ENCODE data around the gene RAD50.
"Not testable (repeated sequence)": the region's sequence is repeated elsewhere in the genome, so short reads cannot be mapped to it uniquely, and the experiment has no call there.

Gene RAD50

DNA sequence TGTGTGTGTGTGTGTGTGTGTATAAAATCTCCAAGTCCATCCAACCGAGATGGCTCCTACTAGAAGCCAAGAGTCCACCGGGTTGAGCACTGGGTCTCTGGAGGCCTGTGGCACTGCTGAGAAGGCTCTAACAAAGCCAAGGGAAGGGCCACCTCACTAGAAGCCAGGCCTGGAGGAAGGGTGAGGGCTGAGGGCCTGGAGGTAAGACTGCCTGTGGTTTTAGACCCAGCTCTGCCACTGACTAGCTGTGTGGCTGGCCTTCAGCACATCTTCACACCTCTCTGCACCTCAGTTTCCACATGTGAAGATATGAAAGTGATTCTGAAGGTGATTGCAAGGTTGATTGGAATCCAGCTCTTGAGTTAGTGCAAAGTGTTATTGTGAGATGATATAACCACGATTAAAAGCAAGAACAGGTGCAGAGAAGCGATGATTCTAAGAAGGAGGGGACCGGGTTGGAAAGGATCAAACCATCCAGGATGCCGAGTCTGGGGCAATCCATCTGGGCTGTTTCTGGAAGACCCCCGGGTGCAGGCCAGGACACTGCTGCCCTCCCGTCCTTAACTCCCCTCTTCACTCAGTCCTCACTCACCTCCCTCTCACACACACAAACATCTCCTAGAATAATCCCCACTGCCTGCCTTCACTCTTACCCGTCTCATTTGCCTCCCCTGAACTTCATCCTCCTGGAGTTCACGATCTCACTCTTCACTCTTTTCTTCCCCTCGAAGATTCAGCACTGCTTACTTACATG lies 119.3 kb downstream of the RAD50 start:
- no peak for DNase-seq (ENCODE audit: low read depth in 2 of 2)

DNA sequence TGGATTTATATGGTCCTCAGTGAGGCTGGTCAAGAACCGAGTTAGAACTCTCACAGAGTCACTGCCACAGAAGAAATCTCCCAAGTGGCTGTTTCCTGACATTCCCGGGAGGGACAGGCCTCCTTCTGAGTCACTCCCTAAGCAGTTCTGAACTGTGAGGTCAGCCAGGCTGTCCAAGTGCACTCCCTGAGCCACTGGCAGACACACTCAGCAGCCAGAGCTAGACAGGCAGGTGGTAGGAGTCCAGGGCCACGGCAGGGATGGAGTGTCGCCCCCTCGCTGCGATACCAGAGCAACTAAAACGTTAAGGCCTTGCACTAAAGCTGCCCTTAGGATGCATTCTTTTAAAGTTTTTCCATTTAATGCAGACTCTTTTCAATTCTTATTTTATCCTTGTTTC lies 120.4 kb downstream of the RAD50 start:
- DNase-seq (ENCODE audit: low read depth in 2 of 2): no peak

DNA sequence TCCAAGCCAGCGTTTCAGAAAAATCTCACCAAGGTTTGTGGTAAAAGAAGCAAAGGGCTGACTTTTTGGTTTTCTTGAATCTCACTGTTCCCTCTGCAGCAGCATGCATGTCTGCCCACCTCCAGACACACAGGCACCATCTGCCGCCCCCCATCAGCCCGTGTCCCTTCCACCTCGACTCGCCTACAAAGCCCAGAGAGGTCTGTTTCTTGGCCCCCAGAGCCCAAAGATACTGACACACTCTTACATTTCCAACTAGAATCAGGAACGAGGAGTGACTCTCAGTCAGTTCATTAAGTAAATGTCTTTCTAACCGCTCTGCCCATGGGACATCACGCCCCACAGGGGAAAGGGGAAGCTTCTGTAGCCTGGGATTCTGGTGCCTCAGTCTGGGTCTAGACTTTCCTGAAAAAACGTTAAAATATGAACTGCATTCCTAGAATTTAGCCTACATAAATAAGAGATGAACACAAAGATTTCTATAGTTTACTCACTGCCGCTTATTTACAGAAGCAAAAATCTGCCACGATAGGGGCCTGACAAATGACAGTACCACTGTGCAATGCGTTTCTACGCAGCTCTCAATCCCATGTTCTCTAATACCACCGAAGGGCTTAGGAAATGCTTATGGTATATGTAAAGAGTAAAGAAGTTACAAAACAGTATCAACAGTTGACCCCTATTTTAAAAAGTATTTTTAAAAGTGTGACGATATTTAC lies 121.1 kb downstream of the RAD50 start:
- no peak for DNase-seq (ENCODE audit: low read depth in 2 of 2)

DNA sequence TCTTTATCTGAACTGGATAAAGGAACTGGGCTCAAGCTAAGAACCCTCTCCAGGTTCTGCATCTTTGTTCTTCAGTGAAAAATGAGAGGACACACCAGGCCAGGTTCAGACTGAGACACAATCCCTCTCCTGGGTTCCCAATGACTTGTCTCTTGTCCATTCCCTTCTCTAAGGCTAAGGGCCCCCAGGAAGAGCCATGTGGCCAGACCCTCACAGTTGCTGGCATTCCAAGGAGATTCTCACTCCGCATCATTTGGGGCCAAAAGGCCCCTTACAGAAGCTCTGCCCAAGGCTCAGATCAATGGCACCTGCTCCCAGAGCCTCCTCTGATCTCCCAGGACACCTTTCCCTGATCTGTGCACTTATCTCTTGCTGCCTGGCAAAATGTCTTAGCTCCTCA lies 122.0 kb downstream of the RAD50 start:
- no peak for DNase-seq (ENCODE audit: low read depth in 2 of 2)

DNA sequence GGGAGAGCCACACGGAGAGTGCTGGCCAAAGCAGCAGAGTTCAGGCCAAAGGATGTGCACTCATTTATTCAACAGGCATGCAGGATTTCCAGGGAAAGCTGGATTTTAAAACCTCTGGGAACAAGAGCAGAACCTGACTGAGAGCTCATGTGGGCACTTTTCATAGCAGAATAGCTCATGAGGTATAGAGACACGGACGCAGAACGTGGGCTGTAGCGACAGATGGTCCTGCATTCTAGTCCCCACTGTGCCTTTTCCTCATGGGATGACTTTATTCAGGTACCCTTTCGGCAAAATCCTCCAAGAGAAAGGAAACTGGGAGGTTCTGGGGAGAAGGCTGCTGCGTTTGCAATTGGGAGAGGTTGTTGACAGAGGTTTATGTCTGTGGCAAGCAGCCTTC lies 122.4 kb downstream of the RAD50 start:
- DNase-seq (ENCODE audit: low read depth in 2 of 2): no peak

DNA sequence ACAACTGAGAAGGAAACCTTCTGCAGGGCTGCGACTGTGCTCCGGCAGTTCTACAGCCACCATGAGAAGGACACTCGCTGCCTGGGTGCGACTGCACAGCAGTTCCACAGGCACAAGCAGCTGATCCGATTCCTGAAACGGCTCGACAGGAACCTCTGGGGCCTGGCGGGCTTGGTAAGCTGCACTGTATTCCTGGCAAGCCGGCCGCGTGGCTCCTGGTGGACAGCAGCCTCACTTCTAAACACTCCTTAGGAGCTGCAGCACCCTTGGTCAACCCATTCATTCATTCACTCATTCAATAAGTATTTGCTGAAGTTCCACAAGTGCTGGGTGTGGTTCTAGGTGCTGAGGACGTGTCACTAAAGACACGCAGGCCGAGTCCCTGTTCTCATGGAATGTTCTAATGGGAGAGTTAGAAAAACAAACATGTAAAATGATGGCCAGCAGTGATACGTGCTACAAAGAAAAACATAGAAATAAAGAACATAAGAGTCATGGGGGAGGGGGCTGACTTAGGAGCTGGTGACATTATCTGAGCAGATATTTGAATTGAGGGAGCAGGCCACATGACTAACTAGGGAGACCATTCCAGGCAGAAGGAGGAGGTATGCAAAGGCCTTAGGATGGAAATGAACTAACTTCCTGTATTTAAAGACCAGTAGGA lies 123.1 kb downstream of the RAD50 start:
- no peak for DNase-seq (ENCODE audit: low read depth in 2 of 2)

DNA sequence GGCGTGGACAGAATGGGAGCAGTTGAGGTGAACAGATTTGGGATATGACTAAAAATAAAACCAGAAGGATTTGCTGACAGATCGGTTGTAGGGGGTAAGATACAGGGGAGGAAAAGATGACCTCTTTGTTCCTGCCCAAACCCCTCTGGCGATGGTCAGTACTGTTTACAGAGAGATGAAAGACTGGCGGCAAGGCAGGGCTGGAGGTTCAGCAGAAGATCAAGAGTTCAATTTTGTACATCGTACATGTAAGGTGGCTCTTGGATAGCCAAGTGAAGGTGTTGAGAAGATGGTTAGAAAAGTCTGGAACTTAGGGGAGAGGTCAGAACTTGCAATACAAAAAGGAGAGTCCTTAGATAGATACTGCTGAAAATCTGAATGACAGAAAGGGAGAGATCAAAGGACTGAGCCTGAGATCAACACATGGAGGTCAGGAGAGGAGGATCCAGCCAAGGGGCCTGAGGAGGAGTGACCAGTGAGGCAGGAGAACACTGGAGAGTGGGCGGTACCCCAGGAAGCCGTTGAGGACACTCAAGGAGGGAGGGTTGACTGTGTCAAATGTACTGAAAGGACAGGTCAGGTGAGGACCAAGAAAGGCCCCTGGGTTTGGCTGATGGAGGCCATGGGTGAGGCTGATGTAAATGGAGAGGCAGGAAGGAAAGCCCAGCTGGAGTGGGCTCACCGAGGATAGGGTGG lies 124.2 kb downstream of the RAD50 start:
- DNase-seq (ENCODE audit: low read depth in 2 of 2): no peak

DNA sequence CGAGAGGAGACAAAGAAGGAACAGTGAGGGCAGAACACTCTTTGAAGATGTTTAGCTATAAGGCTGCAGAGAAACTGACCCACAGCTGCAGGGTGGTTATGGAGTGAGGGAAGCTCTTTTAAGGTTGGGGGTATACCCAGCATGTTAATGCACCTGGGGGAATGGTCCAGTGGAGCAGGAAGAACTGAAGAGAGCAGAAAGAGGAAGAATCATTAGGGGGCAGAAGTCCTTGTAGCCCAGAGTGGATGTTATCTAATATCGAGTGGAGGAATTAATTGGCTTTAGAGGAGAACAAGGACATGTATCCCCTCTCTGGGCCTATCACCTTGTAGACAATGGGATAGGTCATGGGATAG lies 124.7 kb downstream of the RAD50 start:
- DNase-seq (ENCODE audit: low read depth in 2 of 2): no peak

DNA sequence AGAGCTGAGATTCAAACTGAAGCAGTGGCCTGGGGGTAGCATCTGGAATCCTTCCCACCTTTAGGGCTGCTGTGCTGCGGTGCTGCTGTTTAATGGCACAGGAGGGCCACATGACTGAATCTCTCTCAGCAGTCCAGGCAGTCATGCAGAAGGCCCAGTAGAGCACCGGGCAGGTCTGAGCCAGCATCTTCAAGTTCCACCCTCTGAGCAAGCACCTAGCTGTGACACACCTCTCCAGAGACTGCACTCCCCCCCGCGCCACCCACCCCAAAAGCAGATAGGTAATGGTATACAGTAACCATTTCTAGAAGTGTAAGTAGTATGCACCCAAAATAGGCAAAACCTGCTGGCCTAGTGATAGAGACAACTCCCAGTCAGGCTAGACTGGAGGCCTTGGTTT lies 125.2 kb downstream of the RAD50 start:
- DNase-seq (ENCODE audit: low read depth in 2 of 2): no peak

DNA sequence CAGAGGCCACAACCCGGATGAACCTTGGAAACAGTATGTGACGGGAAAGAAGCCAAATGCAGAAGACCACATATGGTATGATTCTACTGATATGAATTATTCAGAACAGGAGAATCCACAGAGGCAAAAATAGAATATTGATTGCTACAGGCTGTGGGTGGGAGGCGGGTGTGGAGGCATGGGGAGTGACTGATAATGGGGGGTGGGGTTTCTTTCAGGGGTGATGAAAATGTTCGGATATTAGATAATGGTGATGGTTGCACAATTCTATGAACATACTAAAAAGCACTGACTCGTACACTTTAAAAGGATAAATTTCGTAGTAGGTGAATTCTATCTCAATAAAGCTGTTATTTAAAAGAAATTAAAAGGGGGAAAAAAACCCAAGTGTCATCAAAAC lies 127.7 kb downstream of the RAD50 start:
- no peak for DNase-seq (ENCODE audit: low read depth in 2 of 2)

DNA sequence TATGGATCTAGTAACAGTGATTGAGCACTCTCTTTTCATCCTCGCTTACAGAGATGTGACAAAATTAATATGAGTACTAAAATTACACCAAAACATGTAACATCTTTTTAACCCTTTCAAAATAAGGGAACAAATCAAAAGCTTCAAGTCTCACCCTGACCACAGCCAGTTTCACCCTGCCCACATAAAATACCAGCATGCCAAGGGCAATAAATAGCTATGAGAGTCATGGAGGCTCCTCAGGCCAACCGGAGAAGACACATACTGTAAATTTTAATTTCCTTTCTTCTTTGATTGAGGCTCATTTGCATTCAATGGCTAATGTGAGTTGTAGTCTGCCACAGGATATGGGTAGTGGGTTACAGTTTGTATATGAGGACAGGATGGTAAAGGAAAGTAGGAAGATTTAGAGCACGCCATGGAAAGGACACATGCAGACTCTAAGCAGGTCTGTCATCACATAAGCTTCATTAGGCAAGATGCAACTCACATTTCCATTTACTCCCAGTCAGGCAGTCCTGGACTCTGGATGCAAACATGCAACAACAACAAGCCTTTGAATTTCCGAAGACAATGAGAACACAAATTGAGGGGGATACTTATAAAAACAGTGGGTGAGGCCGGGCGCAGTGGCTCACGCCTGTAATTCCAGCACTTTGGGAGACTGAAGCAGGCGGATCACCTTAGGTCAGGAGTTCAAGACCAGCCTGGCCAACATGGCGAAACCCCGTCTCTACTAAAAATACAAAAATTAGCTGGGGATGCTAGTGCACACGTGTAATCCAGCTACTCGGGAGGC lies 128.3 kb downstream of the RAD50 start:
- DNase-seq (ENCODE audit: low read depth in 2 of 2): no peak

DNA sequence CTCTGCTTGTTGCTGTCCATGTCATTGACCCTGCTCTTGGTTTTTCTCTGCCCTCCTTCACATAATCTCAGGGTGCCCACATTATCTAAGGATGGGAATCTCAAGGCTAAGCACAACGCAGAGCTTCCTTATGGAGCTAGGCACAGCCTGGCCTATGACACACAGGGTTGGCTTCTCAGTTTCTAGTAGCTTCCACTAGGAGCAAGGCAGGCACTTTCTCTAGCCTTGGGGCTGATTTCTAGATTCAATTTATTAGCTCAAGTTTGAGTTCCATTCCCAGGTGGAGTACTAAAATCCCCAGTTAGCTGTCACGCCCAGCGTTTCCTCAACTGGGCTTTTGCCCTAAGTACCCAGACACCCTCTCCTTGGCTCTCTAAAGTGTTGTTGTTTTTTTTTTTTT lies 129.4 kb downstream of the RAD50 start:
- DNase-seq (ENCODE audit: low read depth in 2 of 2): no peak

DNA sequence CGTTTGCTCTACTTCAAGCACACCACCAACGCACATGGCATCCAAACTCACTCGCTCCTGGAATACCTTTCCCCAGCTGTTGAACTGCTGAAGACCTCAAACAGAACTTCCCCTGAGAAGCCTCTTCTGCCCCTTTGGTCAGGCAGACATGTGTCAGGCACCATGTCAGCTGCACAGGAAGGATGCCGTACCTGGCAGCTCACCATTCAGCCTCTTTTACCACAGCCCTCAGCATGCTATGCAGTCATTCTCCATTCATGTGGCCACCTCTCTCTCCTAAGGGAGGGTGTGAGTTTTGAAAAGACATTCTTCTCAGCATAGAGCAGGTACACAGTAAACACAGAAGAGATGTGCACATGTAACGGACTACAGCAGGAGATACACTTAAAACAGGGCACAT lies 131.2 kb downstream of the RAD50 start:
- no peak for DNase-seq (ENCODE audit: low read depth in 2 of 2)

DNA sequence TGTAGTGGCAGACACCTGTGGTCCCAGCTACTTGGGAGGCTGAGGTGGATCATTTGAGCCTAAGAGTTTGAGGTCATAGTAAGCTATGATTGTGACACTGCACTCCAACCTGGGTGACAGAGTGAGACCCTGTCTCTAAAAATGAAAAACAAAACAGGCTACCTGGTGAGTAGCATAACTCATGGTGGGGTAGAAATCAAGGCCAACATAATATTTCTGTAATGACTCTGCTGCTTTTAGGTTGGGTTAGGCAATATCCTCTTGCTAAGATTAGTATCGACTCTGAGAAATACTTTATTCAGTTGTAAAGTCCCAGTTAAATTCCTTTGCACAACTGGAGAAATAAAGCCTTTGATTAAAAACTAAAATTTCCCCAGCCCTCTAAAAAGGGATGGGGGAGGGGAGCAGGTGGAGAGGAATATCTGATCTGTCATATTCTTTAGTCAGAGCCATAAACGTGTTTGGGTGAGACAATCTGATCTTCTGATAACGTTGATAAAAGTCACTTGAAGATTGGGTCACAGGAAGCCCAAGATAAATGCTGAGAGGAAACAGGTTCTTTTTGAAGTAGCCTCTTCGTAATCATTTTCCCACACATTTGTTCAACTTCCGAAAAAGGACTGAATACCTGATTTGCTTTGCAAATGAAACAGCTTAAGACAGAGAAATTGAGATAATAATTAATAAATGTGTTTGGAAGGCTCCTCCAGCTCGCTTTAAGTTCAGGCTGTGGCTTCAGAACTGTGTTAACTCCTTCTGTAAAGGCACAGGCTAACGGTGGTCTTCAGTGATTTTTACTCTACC lies 132.0 kb downstream of the RAD50 start:
- no peak for DNase-seq (ENCODE audit: low read depth in 2 of 2)

DNA sequence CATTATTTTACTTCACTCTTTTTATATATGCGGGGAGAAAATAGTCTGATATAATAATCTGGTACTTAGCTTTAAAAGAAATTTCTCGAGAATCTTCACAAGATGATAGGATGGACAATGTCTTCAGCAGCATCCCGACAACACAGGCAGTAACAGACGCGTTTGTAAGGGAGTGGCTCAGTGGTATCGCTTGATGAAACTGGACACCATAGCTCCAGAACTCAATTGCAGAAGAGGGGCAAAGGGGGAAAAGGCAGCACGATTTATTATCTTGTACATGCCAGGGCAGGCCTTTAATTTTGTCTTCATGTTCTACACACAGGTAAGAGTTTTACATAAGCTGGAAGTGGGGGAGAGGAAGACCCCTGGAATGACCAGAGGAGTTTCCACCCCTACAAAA lies 132.7 kb downstream of the RAD50 start:
- DNase-seq (ENCODE audit: low read depth in 2 of 2): no peak

DNA sequence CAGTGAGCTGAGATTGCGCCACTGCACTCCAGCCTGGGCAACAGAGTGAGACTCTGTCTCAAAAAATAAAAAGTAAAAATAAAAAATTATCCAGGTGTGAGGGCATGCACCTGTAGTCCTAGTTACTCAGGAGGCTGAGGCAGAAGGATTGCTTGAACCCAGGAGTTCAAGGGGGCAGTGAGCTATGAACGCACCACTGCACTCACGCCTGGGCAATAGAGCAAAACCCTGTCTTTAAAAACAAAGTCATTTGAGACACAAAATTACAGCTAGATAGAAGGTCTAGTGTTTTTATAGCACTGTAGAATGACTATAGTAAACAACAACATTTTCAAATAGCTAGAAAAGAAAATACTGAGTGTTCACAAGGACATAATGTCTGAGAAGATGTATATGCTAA lies 133.4 kb downstream of the RAD50 start:
- no peak for DNase-seq (ENCODE audit: low read depth in 2 of 2)

DNA sequence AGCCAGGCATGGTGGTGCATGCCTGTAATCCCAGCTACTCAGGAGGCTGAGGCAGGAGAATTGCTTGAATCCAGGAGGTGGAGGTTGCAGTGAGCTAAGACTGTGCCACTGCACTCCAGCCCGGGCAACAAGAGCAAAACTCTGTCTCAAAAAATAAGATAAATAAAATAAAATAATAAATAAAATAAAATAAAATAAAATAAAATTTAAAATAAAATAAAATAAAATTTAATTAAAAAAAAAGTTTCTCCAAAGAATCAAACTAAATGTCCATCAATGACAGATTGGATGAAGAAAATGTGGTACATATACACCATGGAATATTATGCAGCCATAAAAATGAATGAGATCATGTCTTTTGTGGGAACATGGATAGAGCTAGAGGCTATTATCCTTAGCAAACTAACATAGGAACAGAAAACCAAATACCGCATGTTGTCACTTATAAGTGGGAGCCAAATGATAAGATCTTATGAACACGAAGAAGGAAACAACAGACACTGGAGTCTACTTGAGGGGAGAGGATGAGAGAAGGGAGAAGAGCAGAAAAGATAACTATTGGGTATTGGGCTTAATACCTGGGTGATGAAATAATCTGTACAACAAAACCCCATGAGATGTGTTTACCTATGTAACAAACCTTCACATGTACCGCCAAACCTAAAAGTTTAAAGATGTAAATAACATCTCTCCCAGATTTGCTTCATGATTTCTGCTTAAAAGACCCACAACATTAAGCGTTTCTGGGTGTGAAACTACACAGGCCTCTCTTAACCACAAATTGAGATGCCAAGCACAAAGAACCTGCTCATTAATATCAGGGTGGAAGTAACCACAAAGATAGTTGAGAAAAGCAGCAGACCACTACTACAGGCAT lies 135.2 kb downstream of the RAD50 start:
- DNase-seq (ENCODE audit: low read depth in 2 of 2): not testable (repeated sequence)

DNA sequence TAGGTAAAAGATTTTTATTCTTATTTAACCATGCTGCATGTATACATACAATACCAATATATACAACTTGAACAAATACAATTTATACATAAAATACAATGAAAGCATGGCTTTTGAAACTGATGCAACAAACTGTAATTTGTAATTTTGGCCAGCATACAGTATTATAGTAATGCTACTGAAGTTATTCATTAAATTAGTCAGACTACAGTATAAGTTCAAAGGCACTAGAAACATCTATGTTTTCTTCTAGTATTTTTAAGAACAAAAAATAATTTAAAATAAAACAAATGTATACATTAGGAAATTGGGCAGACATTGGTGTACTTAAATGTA lies 135.8 kb downstream of the RAD50 start:
- DNase-seq (ENCODE audit: low read depth in 2 of 2): no peak

Data from stimulated activated CD4-positive, alpha-beta T cell treated with anti-CD3 and anti-CD28 coated beads, Interleukin-1b, Interleukin-23, amount 100 ng/mL, for 1 hour (primary cell).